T-helper 2 cell (primary cell): Measurements from ENCODE around the gene KMT2D.

Experiments
- DNase-seq, 5 experiments: peaks; one replicate each; pipeline versions ENCODE4 v3.0.0 to v3.0.0-alpha.2; 2012 to 2022

Gene KMT2D

DNA sequence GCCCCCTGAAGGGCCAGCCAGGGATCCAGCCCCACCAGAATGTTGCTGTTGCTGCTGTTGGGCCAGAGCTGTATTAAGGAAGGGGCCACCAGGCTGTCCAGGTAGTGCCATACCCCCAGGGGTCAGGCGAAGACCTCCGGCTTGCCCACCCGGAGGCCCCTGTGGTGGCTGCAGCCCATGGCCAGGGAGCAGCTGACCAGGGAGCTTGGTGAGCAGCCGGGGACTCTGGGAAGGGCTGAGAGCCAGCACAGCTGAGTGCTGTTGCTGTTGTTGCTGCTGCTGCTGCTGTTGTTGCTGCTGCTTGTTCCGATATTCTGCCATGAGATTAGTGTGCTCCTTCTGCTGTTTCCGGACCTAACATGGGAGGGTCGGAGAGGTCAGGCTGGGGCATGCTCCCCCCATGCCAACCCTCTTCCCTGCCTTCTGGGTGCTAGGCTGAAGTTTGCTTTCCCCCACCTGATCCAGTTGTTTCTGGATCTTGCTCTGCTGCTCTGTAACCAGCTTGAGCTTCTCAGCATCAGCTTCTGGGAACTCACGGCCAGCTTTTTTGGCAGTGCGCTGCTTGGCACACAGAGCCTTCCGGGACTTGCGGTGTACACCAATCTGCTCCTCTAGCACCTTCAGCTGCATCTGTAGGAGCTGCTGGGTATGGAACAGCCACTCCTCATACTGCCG, 26.8 kb downstream of the KMT2D start:
- DNase-seq, result no peak

DNA sequence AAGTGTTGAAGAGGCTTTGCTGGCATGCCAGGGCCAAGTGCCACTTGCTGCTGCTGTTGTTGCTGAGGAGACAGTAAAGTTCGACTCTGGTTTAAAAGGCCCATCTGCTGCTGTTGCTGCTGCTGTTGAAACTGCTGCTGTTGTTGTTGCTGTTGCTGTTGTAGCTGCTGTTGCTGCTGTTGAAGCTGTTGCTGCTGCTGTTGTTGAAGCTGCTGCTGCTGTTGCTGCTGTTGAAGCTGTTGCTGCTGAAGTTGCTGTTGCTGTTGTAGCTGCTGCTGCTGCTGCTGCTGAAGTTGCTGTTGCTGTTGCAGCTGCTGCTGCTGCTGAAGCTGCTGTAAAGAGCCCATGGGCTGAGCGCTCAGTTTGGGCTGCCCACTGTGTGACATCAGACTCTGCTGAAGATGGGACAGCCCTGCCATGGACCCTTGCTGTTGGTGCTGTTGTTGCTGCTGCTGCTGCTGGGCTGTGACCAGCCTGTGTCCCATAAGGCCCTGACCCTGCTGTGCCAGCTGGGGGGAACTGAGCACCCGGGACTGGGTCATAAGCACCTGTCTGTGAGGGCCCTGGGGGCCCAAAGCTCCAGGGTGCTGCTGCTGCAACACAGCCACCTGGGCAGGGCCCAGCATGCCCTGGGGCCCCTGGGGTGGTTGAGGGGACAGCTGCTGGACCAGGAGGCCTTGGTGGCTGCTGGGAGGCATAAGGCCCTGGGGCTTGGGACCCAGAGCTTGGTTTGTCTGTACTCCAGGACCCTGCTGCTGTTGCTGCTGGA, 27.7 kb downstream of the KMT2D start:
- no peak for DNase-seq

DNA sequence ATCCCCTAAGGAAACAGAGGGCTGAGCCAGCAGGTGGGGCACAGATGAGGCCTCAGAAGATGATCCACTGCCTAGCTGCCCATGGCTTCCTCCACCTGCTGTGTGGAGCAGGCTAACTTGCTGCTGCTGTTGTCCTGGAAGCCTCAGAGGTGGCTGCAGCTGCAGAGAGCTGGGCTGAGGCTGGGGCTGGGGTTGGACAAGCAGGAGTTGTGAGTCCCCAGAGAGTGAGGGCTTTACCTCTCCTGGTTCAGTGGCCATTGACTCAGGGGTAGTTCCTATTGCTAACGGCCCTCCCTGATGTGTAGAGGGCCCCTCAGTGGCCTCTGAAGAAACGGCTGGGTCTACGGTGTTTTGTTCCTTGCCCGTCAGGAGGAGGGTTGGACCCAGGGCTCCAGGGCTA, 28.3 kb downstream of the KMT2D start:
- DNase-seq, result no peak

DNA sequence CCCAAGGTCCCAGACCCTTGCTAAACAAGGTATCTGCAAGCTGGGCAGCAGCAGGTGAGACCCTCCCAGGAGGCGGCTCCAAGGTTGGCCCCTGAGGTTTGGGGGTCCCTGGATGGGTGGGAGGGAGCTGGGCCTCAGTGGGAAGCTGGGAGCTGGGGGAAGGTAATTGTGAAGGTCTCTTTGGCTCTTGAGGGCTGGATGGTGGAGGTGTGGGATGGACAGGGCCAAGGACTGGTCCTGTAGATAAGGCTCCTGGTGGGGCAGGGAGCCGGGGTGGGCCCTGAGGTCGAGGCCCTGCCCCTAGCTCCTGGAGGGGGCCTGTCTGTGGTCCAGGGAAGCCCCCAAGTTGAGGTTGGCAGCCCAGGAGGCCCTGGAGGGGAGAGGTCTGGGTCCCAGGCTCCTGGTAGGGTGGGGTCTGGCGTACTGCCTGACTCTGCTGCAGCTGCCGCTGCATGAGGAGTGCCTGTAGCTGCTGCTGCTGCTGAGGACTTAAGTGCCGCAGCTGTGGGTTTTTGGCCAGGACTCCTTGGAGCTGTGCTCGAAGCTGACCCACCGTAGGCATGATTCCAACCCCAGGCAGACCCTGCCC, 28.9 kb downstream of the KMT2D start:
- DNase-seq, result no peak

DNA sequence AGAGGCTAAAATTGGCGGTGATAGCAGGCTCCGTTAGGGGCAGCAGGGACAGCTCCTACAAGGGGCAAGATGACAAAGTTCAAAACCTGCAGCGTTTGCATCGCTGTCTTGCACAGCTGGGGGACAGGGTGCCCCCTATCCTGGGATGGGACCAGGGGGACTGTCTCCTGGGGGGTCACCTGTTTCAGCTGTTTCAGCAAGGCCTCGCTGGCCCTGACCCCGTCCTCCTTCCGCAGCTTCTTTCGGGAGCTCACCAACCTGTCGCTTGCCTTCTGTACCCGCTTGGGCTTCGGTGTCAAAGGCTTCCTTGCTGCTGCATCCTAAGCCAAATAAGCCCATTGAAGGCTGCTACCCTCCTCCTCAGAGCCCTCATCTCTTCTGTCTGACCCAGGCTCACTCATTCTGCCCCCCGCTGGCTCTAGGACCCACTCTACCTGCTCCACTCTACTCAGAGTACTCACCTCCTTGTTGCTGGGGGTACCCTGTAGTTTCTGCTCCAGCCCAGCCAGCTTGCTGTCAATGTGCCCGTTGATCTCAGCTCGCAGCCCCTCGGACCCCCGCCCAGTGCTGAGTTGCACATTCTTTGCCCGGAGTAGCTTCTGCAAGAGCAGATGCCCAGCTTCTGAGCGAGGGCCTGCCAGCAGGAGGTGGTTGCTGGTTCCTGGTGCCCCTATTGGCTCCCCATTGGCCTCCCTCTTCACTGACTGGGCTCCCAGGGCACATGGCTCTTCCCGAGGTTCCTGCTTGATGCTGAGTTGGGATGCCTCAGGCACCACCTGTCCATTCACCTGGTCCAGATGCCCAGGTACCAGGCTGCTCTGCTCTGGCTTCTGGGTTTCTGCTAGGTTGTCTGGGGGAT, 29.7 kb downstream of the KMT2D start:
- DNase-seq, result no peak

DNA sequence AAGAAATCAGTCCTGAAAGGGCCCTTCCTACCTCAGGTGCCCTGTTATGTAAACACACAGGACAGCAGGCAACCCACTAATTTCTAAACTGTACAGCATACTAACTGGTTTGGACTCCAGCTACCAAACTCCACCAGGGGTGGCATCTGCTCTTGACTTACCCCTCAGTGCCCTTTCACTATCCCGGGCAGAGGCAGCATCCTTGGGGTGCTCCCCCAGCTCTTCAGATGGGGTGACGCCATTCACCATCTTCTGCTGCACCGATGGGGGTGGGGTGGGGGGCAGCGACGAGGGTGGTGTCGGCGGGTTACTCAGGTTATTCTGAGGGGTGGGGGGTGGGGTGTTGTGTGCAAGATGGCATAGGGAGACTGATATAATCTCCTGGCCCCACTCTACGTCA, 30.5 kb downstream of the KMT2D start:
- DNase-seq, result no peak

DNA sequence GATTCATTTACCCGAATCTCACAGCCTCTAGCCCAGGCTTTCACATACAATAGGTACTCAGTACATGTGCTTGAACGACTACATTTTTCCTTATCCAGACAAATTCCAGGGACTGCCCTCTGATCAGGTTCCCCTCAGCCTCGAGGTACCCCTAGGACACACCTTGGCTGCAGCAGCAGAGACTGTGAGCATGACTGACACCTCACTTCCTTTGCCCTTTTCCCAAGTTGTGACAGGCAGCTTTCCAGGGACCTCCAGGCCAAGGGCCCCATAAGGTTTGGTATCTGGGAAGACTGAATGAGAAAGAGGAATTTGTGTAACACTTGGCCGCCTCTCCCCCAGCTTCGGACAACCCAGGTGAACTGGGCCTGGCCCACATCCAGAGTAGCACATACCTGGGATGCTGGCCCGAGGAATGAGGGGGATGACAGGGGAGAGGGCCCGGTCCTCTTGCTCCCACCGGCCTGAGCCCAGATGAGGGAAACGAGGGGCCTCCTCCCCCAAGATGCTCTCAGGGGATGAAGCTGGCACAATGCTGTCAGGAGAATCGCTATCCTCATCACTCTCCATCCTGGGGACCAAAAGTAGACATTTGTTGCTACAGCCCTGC, 31.8 kb downstream of the KMT2D start:
- DNase-seq, result no peak

DNA sequence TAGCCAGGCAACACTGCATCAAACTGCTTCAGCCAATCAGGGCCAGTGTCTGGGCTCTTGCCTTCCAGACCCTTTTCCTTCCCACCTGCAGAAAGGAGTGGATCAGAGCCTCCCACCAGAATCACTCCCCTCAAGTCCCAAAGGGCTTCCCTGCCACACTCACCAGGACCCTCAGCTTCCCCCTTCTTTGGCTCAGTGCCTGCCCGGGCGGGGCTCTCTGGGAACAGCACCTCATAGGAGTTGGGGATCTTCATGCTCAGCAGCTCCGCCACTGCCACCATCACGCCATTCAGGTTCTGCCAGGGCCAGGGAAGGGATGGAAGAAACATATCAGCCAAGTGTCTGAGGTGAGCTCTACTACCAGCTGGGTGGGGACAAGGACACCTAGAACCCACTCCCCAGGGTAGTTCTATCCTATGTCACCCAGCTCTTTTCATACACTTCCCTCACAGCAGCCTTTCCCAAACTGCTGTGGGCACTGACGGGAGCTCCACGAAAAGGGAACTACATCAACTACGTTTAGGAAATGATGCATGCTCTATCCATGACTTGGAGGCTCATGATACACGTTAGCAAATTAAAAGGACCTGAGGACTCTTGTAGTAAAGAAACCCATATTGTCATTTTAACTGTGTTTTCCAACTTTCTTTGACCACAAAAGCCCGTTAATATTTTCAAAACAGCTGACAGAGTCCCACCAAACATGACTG, 32.6 kb downstream of the KMT2D start:
- no peak for DNase-seq

DNA sequence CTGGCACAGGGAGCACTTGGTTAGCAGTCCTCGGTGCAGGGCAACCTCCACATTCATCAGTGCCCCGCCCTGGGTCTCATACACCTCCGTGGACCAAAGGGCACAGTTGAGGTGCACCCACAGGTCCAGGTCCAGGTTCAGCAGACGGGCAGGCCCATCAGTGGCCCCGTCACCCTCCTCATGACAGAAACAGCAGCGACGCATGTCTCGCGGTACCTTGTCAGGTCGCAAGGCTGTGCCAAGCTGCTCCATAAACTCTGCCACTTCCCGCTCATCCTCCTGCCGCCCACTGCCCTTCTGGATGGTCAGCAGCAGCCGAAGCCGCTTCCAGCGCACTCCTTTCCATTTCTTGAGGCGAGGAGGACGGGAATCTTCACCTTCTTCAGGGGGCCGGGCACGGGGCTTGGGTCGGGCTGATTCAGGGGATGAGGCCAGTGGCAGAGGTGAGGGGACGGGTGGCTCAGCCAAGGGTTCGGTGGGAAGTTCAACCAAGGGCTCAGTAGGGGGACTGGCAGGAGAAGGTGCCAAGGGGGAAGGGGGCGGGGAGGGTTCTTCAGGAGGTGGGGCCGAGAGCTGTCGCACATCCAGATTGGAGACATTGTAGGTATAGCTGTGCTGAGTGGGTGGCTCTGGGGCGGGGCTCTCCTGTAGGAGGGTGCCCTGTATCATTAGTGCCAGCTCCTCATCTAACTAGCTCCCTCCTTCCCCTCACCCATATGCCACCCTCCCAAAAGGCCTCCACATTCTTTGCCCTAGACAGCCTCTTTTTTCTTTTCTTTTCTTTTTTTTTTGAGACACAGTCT, 33.7 kb downstream of the KMT2D start:
- no peak for DNase-seq

DNA sequence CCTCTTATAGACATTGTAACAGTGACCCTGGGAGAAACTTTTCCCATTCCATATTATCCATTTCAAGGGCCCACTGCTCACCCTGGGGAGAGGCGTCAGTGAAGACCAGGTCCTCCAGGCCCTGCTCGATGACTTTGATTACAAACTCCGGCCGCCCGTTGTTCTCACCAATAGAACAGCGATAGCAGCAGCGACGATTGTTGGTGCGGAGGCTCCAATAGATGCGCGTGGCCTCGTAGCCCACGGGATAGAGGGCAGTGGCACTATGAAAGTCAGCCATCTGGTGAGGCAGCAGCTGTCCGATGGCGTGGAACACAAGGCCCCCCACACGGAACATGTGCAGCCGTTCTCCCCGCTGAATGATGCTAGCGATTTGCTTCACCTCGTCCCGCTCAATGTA, 34.5 kb downstream of the KMT2D start:
- DNase-seq, result no peak

DNA sequence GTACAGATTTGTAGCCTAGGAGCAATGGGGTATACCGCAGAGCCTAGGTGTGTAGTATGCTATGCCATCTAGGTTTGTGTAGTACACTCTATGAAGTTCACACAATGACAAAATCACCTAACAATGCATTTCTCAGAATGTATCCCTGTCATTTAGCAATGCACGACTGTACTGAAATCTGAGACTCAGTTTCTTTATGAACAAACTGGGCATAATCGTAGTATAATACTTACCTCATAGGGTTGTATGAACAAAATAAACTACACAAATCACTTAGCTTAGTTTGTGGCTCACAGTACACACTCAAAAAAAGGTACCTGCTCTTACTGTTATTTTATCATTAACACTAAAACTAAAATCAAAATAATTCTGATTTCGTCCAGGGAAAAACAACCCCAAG, 35.1 kb downstream of the KMT2D start:
- DNase-seq, result no peak

DNA sequence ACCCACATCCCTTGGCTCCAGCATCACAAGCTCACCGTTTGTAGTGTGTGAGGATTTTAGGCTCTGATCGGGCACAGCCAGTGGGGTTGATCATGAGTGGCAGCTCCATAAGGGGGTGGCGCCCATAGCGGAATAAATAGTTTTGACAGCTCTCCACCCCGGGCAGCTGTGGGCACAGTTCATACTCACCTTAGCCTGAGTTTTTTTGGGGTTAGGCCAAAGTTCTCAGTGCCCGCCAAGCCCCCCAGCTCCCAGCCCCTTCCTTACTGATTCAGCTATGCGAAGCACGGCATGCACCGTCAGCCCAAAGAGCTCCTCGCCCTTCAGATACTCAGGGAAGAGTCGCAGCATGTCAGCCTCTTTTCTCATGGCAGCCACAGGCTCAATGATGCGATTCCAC, 36.1 kb downstream of the KMT2D start:
- DNase-seq, result no peak

DNA sequence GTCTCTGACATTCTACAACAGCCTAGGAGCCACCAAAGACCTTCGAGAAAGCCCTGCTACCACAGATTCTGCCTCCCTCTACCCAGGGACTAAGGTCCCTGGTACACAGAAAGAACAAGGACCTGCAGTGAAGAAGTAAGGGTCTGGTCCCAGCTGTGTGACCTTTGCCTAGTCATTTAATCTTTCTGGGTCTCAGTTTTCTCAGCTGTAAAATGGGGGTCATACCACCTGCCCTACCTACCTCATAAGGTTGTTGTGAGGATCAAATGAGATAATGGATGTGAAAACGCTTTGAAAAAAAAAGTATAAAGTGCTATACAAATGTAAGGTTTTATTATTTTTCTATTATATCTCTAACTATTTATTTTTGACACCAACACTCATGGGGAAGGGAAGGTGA, 36.8 kb downstream of the KMT2D start:
- DNase-seq, result no peak

DNA sequence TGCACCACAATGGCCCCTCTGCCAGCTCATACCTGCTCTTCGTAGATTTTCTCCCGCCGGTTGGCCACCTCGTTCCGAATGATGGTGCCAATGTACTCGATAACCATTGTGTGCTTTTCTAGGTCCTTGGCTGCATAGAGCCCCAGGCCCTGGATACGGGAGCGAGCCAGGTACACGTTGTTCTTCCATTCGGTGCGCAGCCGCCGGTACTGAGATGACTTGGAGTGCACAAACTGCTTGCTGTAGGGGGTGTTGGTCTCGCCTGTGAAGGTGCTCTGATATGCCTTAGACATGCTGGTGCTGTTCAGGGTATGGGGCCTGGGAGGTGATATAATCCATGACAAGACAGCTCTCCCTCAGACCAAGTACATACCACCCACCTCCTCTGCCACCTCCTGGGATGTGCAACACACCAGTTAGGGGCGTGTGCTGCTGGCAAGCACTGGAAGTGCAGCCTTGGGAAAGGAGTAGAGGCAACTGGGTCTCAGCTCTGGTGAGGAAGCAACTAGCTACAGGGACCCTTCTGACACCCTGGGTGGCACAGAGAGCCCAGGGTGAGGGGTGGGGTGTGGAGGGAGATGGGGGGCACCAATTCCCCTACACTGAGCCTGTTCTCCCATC, 37.9 kb downstream of the KMT2D start:
- DNase-seq, result no peak

DNA sequence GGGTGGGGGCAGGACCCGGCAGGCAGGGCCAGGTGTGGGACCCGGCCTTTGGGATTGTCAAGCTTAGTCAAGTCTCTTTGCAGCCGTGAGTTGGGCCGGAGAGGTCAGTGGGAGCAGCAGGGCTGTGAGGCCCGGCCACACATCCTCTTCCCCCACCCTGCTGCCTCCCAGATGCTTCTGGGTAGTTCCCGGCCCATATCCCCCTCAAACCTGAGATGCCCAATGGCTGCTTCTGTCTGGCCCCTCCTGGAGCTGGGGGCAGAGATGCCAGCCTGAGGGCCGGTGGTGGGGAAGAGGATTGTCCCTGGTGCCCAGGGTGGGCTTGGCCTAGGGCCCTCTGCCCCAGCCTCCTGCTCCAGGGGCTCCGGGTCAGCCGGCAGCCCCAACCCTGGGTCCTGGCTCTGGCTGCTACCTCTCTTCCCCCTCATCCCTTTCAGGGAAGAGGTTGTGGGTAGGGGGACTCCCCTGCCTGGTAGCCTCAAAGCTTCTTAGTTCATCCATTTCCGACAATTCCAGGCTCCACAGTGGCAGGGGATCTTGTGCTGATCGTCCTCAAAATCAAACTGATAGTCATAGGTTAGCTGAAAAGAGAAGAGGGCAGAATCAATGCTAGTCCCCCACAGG, 39.2 kb downstream of the KMT2D start:
- no peak for DNase-seq

DNA sequence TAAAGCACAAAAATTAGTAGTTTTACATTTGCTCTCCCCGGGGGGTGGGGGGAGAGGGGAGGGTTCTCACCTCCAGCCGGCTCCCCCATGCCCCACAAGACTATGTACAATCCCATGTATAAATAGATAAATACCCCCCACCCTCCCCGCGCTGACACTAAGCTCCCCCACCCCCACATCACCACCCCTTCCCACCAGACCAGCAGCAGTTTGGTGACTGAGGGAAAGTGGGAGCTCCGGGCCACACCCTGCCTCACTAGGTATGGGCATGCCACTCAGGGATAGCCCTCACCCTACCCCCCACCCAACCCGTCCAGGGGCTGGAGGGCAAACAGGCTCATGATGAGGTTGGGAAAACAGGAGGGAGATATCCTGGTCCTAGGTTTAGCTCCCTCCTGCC, 40.2 kb downstream of the KMT2D start:
- DNase-seq, result no peak

DNA sequence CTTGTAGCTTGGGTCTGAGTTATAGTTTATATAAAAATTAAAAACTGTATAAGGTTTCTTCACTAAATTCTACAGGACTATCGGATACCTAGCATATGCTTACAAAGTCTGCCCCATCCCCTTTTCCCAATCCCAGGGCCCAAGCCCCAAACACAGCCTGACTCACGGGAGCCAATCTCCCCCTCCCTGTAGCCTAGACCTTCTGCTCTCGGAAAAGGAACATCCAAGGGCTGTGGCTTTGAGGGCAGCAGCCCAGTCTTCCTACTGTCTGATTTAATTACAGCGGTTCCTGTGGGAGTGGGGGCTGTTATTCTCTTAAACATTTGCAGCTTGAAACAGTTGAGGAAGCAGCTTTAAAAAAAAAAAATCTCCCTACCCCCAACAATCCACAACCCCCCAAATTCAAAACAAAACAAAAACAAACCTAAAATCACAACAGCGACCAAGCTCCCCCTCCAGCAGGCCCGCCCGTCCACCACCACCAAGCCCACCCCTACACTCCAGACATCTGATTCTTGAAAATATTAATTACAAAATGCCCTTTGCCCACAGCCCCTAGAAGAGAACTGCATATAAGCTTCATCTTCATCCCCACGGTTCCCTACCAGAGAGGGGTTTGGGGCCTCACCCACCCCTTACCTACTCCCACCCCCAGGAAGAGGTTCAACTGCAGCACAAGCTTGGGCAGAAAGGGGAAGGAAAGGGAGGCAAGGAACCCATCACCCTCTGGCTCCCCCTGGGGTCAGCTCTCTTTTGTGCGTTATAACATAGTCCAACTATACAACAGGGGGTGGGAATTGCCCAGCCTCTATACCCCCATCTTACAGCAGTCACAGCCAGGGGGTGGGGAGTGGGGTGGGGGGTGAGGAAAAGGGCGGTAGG, 40.9 kb downstream of the KMT2D start:
- peak in 2 of 5 experiments; percentile 38 to 59 for DNase-seq

DNA sequence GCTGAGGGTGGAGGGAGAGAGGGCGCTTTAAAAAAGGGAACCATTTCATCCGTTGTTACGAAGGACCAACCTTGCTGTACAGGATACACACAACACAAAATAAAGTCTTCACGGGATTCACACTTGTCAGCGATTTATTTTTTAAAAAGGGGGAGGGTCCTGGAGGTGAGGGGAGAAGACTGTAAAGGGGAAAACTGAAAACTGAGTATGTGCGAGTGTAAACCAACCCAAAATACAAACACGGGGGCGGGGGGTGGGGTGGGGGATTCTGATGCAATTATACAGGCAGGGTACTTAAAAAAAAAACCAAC, 41.5 kb downstream of the KMT2D start:
- no peak for DNase-seq
